Right lobe of liver (tissue), 4 donors: Measurements from ENCODE around the gene IL22RA1.

Experiments used
- POLR2A ChIP-seq: fragments of 450-650 bp; IDR thresholded peaks from one replicate; pipeline ENCODE4 v1.6.1; 2017; ENCODE audit warnings: antibody characterized with exemption, mild to moderate bottlenecking
- TF ChIP-seq, protein P1 (sequence below), 4 donors: fragments of 200-600 bp in 3 of 4; fragments of 450-650 bp in 1 of 4; IDR thresholded peaks; one replicate each; pipeline versions ENCODE4 v1.5.1 to v1.8.0; 2016 to 2022; ENCODE audit warnings: antibody characterized with exemption in 4 of 4, mild to moderate bottlenecking in 2 of 4
- donor health status: DM: no; HTN: no; CAD: no.
- donor health status: DM: no; HTN: no; CAD: no.
- donor health status: DM: no; HTN: yes; CAD: no.

DNA sequence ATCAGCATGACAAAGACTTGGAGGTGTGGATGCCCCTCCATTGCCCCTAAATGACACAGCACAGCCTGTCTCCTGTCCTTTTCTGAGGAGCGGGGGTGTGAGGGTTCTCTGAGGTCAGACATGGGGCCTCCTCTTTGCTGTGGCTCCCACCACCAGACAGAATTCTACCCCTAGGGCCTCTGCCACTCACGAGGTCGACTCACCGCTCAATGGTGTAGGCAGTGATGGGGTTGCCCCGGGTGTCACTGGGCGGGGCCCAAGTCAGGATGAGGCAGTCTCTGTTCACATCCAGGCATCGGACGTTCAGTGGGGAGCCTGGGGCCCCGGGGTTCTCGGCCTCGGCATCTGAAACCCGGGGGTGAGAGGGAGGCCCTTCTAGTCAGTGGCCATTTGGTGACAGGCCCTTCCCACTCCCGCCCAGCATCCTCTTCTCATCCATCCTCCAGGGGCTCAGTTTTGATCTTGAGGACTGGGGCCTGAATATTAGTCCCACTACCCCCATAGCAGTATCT, 50.9 kb downstream of the IL22RA1 start:
- TF ChIP-seq, protein P1, sequence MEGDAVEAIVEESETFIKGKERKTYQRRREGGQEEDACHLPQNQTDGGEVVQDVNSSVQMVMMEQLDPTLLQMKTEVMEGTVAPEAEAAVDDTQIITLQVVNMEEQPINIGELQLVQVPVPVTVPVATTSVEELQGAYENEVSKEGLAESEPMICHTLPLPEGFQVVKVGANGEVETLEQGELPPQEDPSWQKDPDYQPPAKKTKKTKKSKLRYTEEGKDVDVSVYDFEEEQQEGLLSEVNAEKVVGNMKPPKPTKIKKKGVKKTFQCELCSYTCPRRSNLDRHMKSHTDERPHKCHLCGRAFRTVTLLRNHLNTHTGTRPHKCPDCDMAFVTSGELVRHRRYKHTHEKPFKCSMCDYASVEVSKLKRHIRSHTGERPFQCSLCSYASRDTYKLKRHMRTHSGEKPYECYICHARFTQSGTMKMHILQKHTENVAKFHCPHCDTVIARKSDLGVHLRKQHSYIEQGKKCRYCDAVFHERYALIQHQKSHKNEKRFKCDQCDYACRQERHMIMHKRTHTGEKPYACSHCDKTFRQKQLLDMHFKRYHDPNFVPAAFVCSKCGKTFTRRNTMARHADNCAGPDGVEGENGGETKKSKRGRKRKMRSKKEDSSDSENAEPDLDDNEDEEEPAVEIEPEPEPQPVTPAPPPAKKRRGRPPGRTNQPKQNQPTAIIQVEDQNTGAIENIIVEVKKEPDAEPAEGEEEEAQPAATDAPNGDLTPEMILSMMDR (IDR thresholded peaks at IDR 0.05) = no peak
- TF ChIP-seq POLR2A = no peak
